Activated CD8-positive, alpha-beta memory T cell treated with anti-CD3 and anti-CD28 coated beads, Interleukin-2, amount 50 U/mL, for 4 hours (primary cell): ENCODE results near the gene BCL2L1.
A peak's percentile ranks its signal among the peaks of the same experiment; 100 is the strongest.

Experiments used
- DNase-seq: peaks from one replicate; pipeline ENCODE4 v3.0.0-alpha.2; 2020

Gene BCL2L1

GRCh38 chr20:31691646-31692275, 30.9 kb downstream of the BCL2L1 start:
- no peak for DNase-seq

- DNase-seq = no peak
Measured at GRCh38 chr20:31690124-31690666, 32.5 kb downstream of the BCL2L1 start.

- DNase-seq = no peak
Measured at GRCh38 chr20:31689141-31689540, 33.5 kb downstream of the BCL2L1 start.

- no peak for DNase-seq
Measured at GRCh38 chr20:31687777-31688176, 34.9 kb downstream of the BCL2L1 start.

- no peak for DNase-seq
Measured at GRCh38 chr20:31685853-31686643, 36.6 kb downstream of the BCL2L1 start.

GRCh38 chr20:31684153-31685015, 38.3 kb downstream of the BCL2L1 start:
- DNase-seq = no peak

- no peak for DNase-seq
Measured at GRCh38 chr20:31682927-31683326, 39.7 kb downstream of the BCL2L1 start.

- no peak for DNase-seq
Measured at GRCh38 chr20:31682352-31682751, 40.3 kb downstream of the BCL2L1 start.

- DNase-seq = no peak
Measured at GRCh38 chr20:31681769-31682168, 40.9 kb downstream of the BCL2L1 start.

- DNase-seq = no peak
Measured at GRCh38 chr20:31681128-31681727, 41.4 kb downstream of the BCL2L1 start.

- no peak for DNase-seq
Measured at GRCh38 chr20:31680286-31681127, 42.2 kb downstream of the BCL2L1 start.

- no peak for DNase-seq
Measured at GRCh38 chr20:31679357-31680285, 43.0 kb downstream of the BCL2L1 start.

- no peak for DNase-seq
Measured at GRCh38 chr20:31678389-31679356, 44.0 kb downstream of the BCL2L1 start.

GRCh38 chr20:31677553-31678260, 45.0 kb downstream of the BCL2L1 start:
- no peak for DNase-seq

- DNase-seq = no peak
Measured at GRCh38 chr20:31676609-31676989, 46.1 kb downstream of the BCL2L1 start.

- peak; percentile 55 for DNase-seq
Measured at GRCh38 chr20:31675828-31676608, 46.6 kb downstream of the BCL2L1 start.

GRCh38 chr20:31674895-31675827, 47.5 kb downstream of the BCL2L1 start:
- peak; percentile 64 for DNase-seq
